ENCODE results near the gene ATF3.

Gene ATF3

GRCh38 chr1:212587016-212587887, 21.3 kb upstream of the ATF3 start:
- DNase-seq = no peak

- no peak for DNase-seq
Measured at GRCh38 chr1:212587888-212588510, 20.6 kb upstream of the ATF3 start.

DNA sequence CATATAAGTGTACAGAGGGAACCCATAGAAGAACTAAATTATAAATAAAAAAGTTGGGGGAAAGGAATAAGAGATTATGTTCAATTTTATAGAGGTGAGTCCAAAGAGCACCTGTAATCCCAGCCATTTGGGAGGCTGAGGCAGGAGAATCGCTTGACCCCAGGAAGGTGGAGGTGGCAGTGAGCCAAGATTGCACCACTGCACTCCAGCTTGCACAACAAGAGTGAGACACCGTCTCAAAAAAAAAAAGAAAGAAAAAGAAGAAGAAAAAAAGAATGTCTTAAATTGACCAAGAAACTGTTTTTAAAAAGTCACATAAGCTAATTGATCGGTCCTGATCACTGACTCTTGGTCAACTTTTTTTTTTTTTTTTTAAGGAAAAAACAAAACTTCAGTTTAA, 19.1 kb upstream of the ATF3 start:
- DNase-seq = no peak

DNA sequence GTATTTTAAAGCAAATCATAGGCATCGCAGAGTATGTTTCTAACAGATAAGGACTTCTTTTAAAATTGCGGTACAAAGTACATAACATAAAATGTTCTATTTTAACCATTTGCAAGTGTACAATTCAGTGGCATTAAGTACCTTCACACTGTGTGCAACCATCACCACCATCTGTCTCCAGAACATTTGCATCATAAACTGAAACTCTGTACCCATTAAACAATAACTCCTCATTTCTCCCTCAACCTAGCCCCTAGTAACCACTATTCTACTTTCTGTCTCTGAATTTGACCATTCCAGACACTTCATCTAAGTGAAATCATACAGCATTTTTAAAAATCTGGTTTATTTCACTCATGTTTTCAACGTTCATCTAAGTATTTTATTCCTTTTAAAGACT, 16.6 kb upstream of the ATF3 start:
- DNase-seq = no peak

DNA sequence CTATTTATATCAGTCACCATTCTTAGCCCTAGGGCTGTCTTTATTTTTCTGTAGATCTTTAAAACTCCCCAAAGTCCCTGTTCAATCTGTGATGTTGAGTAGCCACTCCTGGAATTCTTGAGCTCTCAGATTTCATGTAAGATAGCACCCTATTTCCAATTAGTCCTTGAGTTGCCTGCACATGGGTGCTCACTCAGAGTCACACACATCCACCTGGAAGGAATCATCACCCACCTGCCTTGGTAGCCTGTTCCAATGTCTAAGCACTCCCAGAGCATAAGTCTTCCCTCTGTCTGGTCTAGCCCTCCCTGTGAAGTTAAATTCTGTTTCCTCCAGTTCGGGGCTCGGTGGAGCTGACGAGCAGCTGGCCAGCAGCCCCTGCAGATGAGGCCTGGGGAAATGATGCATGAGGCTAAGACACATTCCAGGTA, 14.7 kb upstream of the ATF3 start:
- no peak for DNase-seq

DNA sequence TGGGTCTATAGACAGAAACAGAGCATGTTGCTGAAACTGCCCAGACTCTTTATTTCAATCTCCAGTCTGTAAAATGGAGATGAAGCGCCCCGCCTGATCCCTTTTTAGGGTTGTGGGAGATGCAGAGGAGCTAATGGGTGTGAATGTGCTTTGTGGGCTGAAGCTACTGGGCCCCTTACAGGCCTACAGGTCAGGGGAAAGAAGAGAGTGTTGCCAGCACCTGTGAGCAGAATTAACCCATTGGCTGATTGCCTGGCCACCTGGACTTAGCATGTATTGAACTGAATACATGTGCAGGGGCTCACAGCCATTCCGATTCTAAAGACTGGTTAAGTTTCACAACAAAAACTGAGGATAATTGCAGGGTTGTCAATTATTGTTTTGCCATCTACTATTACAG, 13.9 kb upstream of the ATF3 start:
- DNase-seq = no peak

DNA sequence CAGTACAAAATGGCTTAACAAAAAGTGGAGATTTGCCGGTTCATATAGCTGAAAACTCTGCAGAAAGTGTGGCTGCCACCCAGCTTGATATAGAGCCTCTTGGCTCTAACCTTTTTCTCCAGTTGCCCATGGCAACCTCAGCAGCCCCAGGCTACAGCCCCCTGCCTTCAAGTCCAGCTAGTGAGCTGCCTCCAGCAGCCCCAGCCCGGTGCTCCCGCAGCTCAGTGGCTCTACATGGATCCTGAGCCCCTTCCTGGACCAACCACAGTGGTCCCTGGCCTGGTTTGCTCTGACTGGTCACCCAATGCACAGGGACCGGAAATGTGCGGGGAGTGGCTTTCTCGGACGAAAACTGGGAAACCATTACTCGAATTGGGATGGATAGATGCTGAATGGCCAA, 13.3 kb upstream of the ATF3 start:
- DNase-seq = no peak

DNA sequence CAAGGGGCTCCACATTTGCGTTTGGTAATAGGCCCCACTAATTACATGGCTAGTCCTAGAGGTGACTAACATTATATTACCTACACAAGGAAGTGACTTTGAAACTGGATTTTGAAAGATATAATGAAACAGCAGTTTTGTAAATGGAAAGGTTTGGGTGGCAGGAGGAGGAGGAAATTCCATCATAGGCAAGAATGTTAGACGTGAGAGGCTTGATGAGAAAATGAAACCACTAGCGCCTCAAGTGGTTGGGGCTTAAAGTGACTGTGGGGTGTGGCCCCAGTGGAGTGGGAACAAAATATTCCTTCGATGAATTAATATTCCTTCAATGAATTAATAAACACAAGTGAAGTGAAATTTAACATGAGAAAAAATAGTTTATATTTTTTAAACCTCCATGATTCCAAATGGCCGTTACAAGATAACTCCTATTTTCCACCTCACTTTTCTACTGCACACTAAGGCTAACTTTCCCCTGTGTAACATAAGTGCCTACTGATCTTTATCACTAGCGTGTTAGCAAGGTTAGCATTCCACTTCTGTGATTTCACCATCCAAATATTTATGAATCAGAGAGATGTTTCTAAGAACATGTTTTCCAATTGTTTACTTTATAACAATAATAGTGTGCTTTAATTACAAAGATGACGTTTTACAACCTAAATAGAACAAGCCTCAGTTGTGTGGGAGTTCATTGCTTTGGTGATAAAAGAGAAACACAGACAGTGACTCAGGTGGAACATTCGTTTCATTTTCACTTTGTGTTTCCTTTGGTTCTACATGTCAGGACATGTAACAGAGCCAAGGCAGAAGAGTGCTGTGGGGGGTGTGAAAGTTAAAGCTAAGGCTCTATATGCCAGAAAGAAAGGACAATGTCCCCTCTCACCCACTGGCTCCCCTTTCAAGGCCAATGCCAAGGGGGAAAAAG, 12.5 kb upstream of the ATF3 start:
- DNase-seq = no peak

GRCh38 chr1:212596798-212597197, 11.8 kb upstream of the ATF3 start:
- DNase-seq = no peak

GRCh38 chr1:212597487-212597886, 11.1 kb upstream of the ATF3 start:
- DNase-seq = no peak

- no peak for DNase-seq
Measured at GRCh38 chr1:212600071-212600915, 8.3 kb upstream of the ATF3 start.

DNA sequence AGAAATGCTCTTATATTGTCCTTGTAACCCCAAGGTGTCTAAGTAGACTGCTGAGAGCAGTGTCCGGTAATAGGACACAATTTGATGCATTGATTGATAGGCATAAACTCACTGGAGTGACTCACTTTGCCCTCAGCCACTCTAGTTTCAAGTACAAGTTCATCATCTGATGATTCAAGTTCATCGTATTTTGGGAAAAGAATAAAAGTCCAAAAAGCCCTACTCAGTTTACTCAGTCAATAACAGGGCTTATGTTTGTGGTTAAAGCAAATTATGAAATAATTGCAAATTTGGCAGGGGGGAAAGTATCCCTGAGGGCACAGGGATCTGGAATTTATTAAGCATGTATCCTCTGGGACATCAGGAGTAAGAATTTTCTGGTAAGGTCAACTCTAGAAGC, 7.6 kb upstream of the ATF3 start:
- no peak for DNase-seq

DNA sequence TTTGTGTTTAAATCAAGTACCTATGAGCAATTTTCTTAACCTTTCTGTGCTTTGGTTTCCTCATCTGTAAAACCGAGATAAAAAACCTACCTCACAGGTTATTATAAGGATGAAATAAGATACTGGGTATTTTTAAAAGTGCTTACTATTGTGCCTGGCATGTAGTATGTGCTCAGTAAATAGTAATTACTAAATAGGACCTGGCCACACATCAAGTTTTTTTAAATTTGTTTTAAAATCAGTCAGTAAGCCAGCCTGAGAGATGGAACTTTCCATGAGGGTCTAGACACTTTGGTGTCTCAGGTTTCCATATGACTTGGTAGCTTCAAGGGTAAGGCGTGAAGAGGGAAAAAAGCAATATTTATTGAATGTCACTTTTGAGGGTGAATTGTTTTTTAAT, 7.0 kb upstream of the ATF3 start:
- DNase-seq = no peak

GRCh38 chr1:212605441-212606394, 2.8 kb upstream of the ATF3 start:
- DNase-seq = no peak

GRCh38 chr1:212606395-212607205, 2.0 kb upstream of the ATF3 start:
- DNase-seq = no peak

DNA sequence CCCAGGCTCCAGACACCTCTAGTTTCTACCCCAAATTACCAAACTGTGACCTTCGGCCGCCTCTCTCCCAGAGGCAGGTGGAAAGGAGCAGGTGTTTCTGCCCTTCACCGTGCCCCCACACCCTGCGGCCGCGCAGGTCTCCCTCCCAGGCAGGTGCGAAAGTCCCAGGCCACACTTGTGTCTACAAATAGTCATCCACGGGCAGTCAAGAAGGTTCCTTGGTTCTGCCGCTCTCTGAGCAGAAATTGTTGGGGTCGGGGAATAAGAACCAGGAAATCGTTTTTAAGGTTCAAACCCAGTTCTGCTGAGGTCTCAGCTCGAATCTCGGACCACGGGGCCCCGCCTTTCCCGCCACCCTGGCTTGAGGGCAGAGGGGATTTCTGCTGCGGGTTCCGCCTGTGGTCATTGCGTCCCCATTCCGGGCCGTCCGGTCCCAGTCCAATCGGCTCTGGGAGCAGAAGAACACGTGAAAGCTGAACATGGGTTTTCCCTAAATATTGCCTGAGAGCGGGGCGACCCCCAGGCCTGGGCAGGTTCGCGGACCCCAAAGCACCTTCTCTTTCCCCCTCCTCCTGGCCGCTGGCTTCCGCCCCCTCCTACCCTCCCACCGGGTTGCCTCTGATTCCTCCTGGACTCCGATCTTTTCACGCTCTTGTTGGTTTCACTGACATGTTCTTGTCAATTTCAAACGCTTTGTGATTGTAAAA, 1.2 kb upstream of the ATF3 start:
- no peak for DNase-seq

- peak; percentile 84 for DNase-seq
Measured at GRCh38 chr1:212607913-212608391, 609 bp upstream of the ATF3 start.

DNA sequence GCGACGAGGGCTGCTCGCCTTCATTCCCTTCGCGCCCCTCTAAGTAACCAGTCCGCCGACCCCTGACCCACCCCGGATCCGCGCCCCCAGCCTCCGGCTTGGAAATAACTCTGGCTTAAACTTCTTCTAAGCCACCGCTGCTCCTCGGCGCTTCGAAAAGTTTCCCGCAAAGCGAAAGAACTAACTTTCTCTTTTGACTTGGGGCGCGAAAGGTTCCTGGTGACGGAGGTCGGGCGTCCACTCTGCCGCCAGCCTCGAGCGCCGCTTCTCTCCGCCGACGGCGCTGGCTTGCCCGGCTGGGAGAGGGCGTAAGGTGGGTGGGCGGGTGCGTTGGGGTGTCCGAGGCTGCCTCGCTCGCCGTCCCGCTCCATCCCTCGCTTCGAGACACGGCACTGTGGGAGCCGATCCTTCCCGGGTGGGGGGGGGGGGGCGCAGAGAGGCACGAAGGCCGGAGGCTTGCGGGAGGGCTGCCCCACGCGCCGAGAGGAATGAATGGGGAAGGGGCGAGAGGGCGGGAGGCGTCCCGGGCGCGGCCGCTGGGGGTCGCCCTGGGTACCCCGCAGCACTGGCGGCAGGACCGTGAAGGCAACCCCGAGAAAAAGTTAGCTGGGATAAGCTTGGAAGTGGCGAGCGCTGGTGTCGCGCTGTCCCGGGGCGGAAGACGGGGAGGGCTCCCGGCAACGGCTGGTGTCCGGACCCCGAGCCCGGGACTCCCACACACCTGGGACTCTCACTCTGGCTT, 569 bp downstream of the ATF3 start:
- no peak for DNase-seq
